Measurements from ENCODE around the gene ANKRD60. TPM values are rescaled to one million over a fixed set of nuclear protein-coding genes. Genes with fewer than 3 reads are reported as not detected.
A peak's percentile ranks its signal among the peaks of the same experiment; 100 is the strongest.

Gene ANKRD60
- total and polyA plus RNA-seq, 5 donors, result not detected

- Histone ChIP-seq H3K9me3 (ENCODE audit: control insufficient read depth, low read length) (peaks cover 6% of the 10 kb centered on the region), H3K27ac (ENCODE audit: low read length) (no peak overlapping the region), H3K27me3 (ENCODE audit: control insufficient read depth, insufficient read depth) (no peaks in the 10 kb centered on the region), H3K4me1 (ENCODE audit: control insufficient read depth, insufficient read depth, low read length) (no peaks in the 10 kb centered on the region), H3K4me3 (ENCODE audit: low read length) (no peak overlapping the region)
- DNase-seq (no peak), ATAC-seq (no peak)
- 65% methylated on average over 15 of the region's 15 CpGs for WGBS
- intact Hi-C loops (cut with DNase I), result no loop called here
These were observed 6.0 kb downstream of the ANKRD60 start for GRCh38 chr20:58222446-58222845.

- no peaks in the 10 kb centered on the region for H3K4me1 ChIP-seq (ENCODE audit: control insufficient read depth, insufficient read depth, low read length)
- H3K27me3 ChIP-seq (ENCODE audit: control insufficient read depth, insufficient read depth), result no peaks in the 10 kb centered on the region
- intact Hi-C loops (cut with DNase I), result no loop called here
- H3K27ac ChIP-seq (ENCODE audit: low read length), result no peak overlapping the region
- no peak for ATAC-seq
- peaks cover 6% of the 10 kb centered on the region for H3K9me3 ChIP-seq (ENCODE audit: control insufficient read depth, low read length)
- DNase-seq, result no peak
- WGBS, result 84% methylated on average over 4 of the region's 4 CpGs
- no peak overlapping the region for H3K4me3 ChIP-seq (ENCODE audit: low read length)
These were observed 9.1 kb downstream of the ANKRD60 start for GRCh38 chr20:58219342-58219700.

- no peak for DNase-seq
- intact Hi-C loops (cut with DNase I), result no loop called here
- Histone ChIP-seq H3K4me1 (ENCODE audit: control insufficient read depth, insufficient read depth, low read length) (no peaks in the 10 kb centered on the region), H3K9me3 (ENCODE audit: control insufficient read depth, low read length) (peaks cover 6% of the 10 kb centered on the region), H3K27me3 (ENCODE audit: control insufficient read depth, insufficient read depth) (no peaks in the 10 kb centered on the region), H3K4me3 (ENCODE audit: low read length) (no peak overlapping the region), H3K27ac (ENCODE audit: low read length) (no peak overlapping the region)
- peak in 1 of 2 donors; percentile 16 for ATAC-seq
- WGBS, result 53% methylated on average over 6 of the region's 6 CpGs
These were observed 9.7 kb downstream of the ANKRD60 start for GRCh38 chr20:58218665-58219341.

- DNase-seq (no peak), ATAC-seq (no peak)
- Histone ChIP-seq H3K4me1 (ENCODE audit: control insufficient read depth, insufficient read depth, low read length) (no peaks in the 10 kb centered on the region), H3K27me3 (ENCODE audit: control insufficient read depth, insufficient read depth) (no peaks in the 10 kb centered on the region), H3K9me3 (ENCODE audit: control insufficient read depth, low read length) (peaks cover 6% of the 10 kb centered on the region), H3K4me3 (ENCODE audit: low read length) (no peak overlapping the region), H3K27ac (ENCODE audit: low read length) (no peak overlapping the region)
- intact Hi-C loops (cut with DNase I), result no loop called here
- 42% methylated on average over 4 of the region's 4 CpGs for WGBS
These were observed 12.1 kb downstream of the ANKRD60 start for GRCh38 chr20:58216334-58216733.

GRCh38 chr20:58215116-58215515 lies 13.3 kb downstream of the ANKRD60 start:
- 83% methylated on average over 6 of the region's 6 CpGs for WGBS
- Histone ChIP-seq H3K27me3 (ENCODE audit: control insufficient read depth, insufficient read depth) (no peaks in the 10 kb centered on the region), H3K27ac (ENCODE audit: low read length) (no peak overlapping the region), H3K4me1 (ENCODE audit: control insufficient read depth, insufficient read depth, low read length) (no peaks in the 10 kb centered on the region), H3K4me3 (ENCODE audit: low read length) (no peak overlapping the region), H3K9me3 (ENCODE audit: control insufficient read depth, low read length) (peaks cover 6% of the 10 kb centered on the region)
- no peak for DNase-seq
- intact Hi-C loops (cut with DNase I), result no loop called here
- ATAC-seq, result no peak

GRCh38 chr20:58214310-58214709 lies 14.1 kb downstream of the ANKRD60 start:
- H3K4me3 ChIP-seq (ENCODE audit: low read length), result no peak overlapping the region
- H3K9me3 ChIP-seq (ENCODE audit: control insufficient read depth, low read length), result peaks cover 6% of the 10 kb centered on the region
- no peak for DNase-seq
- WGBS, result 82% methylated on average over 8 of the region's 8 CpGs
- intact Hi-C loops (cut with DNase I), result loop anchor here in 2 of 4 donors (5.0 kb wide), 3 partner anchors 617 to 702 kb away; no protein-coding TSS in a partner anchor
- no peaks in the 10 kb centered on the region for H3K4me1 ChIP-seq (ENCODE audit: control insufficient read depth, insufficient read depth, low read length)
- ATAC-seq, result no peak
- no peak overlapping the region for H3K27ac ChIP-seq (ENCODE audit: low read length)
- no peaks in the 10 kb centered on the region for H3K27me3 ChIP-seq (ENCODE audit: control insufficient read depth, insufficient read depth)

- ATAC-seq (no peak), DNase-seq (no peak)
- Histone ChIP-seq H3K9me3 (ENCODE audit: control insufficient read depth, low read length) (peaks cover 4% of the 10 kb centered on the region), H3K4me1 (ENCODE audit: control insufficient read depth, insufficient read depth, low read length) (no peaks in the 10 kb centered on the region), H3K27me3 (ENCODE audit: control insufficient read depth, insufficient read depth) (no peaks in the 10 kb centered on the region), H3K27ac (ENCODE audit: low read length) (no peak overlapping the region), H3K4me3 (ENCODE audit: low read length) (no peak overlapping the region)
- 71% methylated on average over 5 of the region's 5 CpGs for WGBS
- intact Hi-C loops (cut with DNase I), result loop anchor here in 2 of 4 donors (5.0 kb wide), 3 partner anchors 616 to 701 kb away; no protein-coding TSS in a partner anchor
These were observed 14.7 kb downstream of the ANKRD60 start for GRCh38 chr20:58213716-58214115.

- no peak overlapping the region for H3K4me3 ChIP-seq (ENCODE audit: low read length)
- ATAC-seq (no peak), DNase-seq (no peak)
- intact Hi-C loops (cut with DNase I), result loop anchor here in 2 of 4 donors (5.0 kb wide), 3 partner anchors 616 to 701 kb away; no protein-coding TSS in a partner anchor
- H3K9me3 ChIP-seq (ENCODE audit: control insufficient read depth, low read length), result no peaks in the 10 kb centered on the region
- no peak overlapping the region for H3K27ac ChIP-seq (ENCODE audit: low read length)
- no peaks in the 10 kb centered on the region for H3K4me1 ChIP-seq (ENCODE audit: control insufficient read depth, insufficient read depth, low read length)
- no peaks in the 10 kb centered on the region for H3K27me3 ChIP-seq (ENCODE audit: control insufficient read depth, insufficient read depth)
- WGBS, result 64% methylated on average over 8 of the region's 8 CpGs
These were observed 15.3 kb downstream of the ANKRD60 start for GRCh38 chr20:58213121-58213520.

- no peak for DNase-seq
- intact Hi-C loops (cut with DNase I), result loop anchor here in 2 of 4 donors (5.0 kb wide), 3 partner anchors 615 to 700 kb away; no protein-coding TSS in a partner anchor
- H3K4me1 ChIP-seq (ENCODE audit: control insufficient read depth, insufficient read depth, low read length), result no peaks in the 10 kb centered on the region
- H3K9me3 ChIP-seq (ENCODE audit: control insufficient read depth, low read length), result no peaks in the 10 kb centered on the region
- H3K27ac ChIP-seq (ENCODE audit: low read length), result no peak overlapping the region
- H3K4me3 ChIP-seq (ENCODE audit: low read length), result no peak overlapping the region
- 75% methylated on average over 17 of the region's 17 CpGs for WGBS
- H3K27me3 ChIP-seq (ENCODE audit: control insufficient read depth, insufficient read depth), result no peaks in the 10 kb centered on the region
- no peak for ATAC-seq
These were observed 15.8 kb downstream of the ANKRD60 start for GRCh38 chr20:58212636-58213035.

GRCh38 chr20:58210398-58210747 lies 18.1 kb downstream of the ANKRD60 start:
- ATAC-seq, result no peak
- DNase-seq, result no peak
- Histone ChIP-seq H3K27me3 (ENCODE audit: control insufficient read depth, insufficient read depth) (no peaks in the 10 kb centered on the region), H3K9me3 (ENCODE audit: control insufficient read depth, low read length) (no peaks in the 10 kb centered on the region), H3K4me1 (ENCODE audit: control insufficient read depth, insufficient read depth, low read length) (no peaks in the 10 kb centered on the region), H3K4me3 (ENCODE audit: low read length) (no peak overlapping the region), H3K27ac (ENCODE audit: low read length) (no peak overlapping the region)
- 83% methylated on average over 7 of the region's 7 CpGs for WGBS
- intact Hi-C loops (cut with DNase I), result loop anchor here in 3 of 4 donors (1.0 to 5.0 kb wide), 5 partner anchors 613 to 698 kb away; no protein-coding TSS in a partner anchor

GRCh38 chr20:58209652-58210397 lies 18.6 kb downstream of the ANKRD60 start:
- H3K9me3 ChIP-seq (ENCODE audit: control insufficient read depth, low read length), result no peaks in the 10 kb centered on the region
- DNase-seq (peak; percentile 81 to 94 (median 93)), ATAC-seq (peak; percentile 84 to 85)
- H3K27me3 ChIP-seq (ENCODE audit: control insufficient read depth, insufficient read depth), result no peaks in the 10 kb centered on the region
- 5% methylated on average over 46 of the region's 46 CpGs for WGBS
- H3K4me3 ChIP-seq (ENCODE audit: low read length), result no peak overlapping the region
- H3K4me1 ChIP-seq (ENCODE audit: control insufficient read depth, insufficient read depth, low read length), result no peaks in the 10 kb centered on the region
- intact Hi-C loops (cut with DNase I), result loop anchor here (1.0 to 10.0 kb wide), 8 partner anchors 65 to 698 kb away; no protein-coding TSS in a partner anchor
- no peak overlapping the region for H3K27ac ChIP-seq (ENCODE audit: low read length)

Data from right cardiac atrium (tissue), 5 donors.